Transverse colon (tissue), 3 donors: Measurements from ENCODE around the gene CEP41.

Source experiments
- POLR2A ChIP-seq: fragments of 450-650 bp; IDR thresholded peaks from one replicate; pipeline ENCODE4 v1.6.1; 2016; ENCODE audit warnings: antibody characterized with exemption, mild to moderate bottlenecking, moderate library complexity
- TF ChIP-seq, protein P1 (sequence below), 5 experiments: fragments of 200-600 bp in 3 of 5; fragments of 450-650 bp in 2 of 5; sonication (generic) in 3 of 5; IDR thresholded peaks; 1 replicate in 2 of 5; 2 replicates in 3 of 5; pipeline ENCODE4 v1.5.1; 2016 to 2017; ENCODE audit warnings: antibody characterized with exemption in 5 of 5, inconsistent platforms in 3 of 5, mild to moderate bottlenecking in 2 of 5, moderate library complexity in 1 of 5

GRCh38 chr7:130356121-130356875, 84.5 kb downstream of the CEP41 start:
- no peak for TF ChIP-seq POLR2A
- TF ChIP-seq, protein P1, sequence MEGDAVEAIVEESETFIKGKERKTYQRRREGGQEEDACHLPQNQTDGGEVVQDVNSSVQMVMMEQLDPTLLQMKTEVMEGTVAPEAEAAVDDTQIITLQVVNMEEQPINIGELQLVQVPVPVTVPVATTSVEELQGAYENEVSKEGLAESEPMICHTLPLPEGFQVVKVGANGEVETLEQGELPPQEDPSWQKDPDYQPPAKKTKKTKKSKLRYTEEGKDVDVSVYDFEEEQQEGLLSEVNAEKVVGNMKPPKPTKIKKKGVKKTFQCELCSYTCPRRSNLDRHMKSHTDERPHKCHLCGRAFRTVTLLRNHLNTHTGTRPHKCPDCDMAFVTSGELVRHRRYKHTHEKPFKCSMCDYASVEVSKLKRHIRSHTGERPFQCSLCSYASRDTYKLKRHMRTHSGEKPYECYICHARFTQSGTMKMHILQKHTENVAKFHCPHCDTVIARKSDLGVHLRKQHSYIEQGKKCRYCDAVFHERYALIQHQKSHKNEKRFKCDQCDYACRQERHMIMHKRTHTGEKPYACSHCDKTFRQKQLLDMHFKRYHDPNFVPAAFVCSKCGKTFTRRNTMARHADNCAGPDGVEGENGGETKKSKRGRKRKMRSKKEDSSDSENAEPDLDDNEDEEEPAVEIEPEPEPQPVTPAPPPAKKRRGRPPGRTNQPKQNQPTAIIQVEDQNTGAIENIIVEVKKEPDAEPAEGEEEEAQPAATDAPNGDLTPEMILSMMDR (IDR thresholded peaks at IDR 0.05) = no peak
